Liver (tissue), 3 donors: ENCODE results near the gene MED27.

Experiments used
- ATF3 ChIP-seq: IDR thresholded peaks from 2 replicates; pipeline ENCODE4 v1.6.1; 2016; ENCODE audit warnings: antibody characterized with exemption
- CTCF ChIP-seq: fragments of 150-350 bp; IDR thresholded peaks from 2 replicates; pipeline ENCODE4 v1.5.1; 2017; ENCODE audit warnings: improper control_type of control experiment, low read depth, low read length; ENCODE audit not compliant: missing input control
- JUND ChIP-seq, 2 donors: IDR thresholded peaks; 2 replicates each; pipeline ENCODE4 v1.6.1; 2016; ENCODE audit warnings: antibody characterized with exemption in 2 of 2
- MAX ChIP-seq: IDR thresholded peaks from 2 replicates; pipeline ENCODE4 v1.6.1; 2016; ENCODE audit warnings: antibody characterized with exemption
- RAD21 ChIP-seq, 2 donors: IDR thresholded peaks; 2 replicates each; pipeline ENCODE4 v1.6.1; 2016; ENCODE audit warnings: antibody characterized with exemption in 2 of 2, mild to moderate bottlenecking in 2 of 2
- REST ChIP-seq: IDR thresholded peaks from 2 replicates; pipeline ENCODE4 v1.6.1; 2016; ENCODE audit warnings: antibody characterized with exemption, mild to moderate bottlenecking
- RXRA ChIP-seq, 2 donors: IDR thresholded peaks; 2 replicates each; pipeline ENCODE4 v1.6.1; 2017 to 2018; ENCODE audit warnings: antibody characterized with exemption in 2 of 2, mild to moderate bottlenecking in 1 of 2
- TAF1 ChIP-seq: conservative IDR thresholded peaks from 2 replicates; pipeline ENCODE4 v1.6.1; 2016; ENCODE audit warnings: antibody characterized with exemption, mild to moderate bottlenecking
- ZBTB33 ChIP-seq: IDR thresholded peaks from 2 replicates; pipeline ENCODE4 v1.6.1; 2016; ENCODE audit warnings: antibody characterized with exemption
- donor health status: healthy.
- donor health status: healthy.

GRCh38 chr9:131912069-131912468, 167.6 kb downstream of the MED27 start:
- no peak for TF ChIP-seq CTCF
- TF ChIP-seq ZBTB33, result no peak
- TF ChIP-seq REST, result no peak
- TF ChIP-seq TAF1, result no peak
- no peak for TF ChIP-seq JUND (IDR thresholded peaks at IDR 0.05)
- TF ChIP-seq MAX, result no peak
- TF ChIP-seq ATF3, result no peak
- TF ChIP-seq RAD21 (IDR thresholded peaks at IDR 0.05), result no peak
- no peak for TF ChIP-seq RXRA (IDR thresholded peaks at IDR 0.05)
